NCI-H1436 treated with DMSO at 0.1 percent for 48 hours (cell line): Measurements from ENCODE around the gene ANAPC7.
"Not testable (repeated sequence)": the region's sequence is repeated elsewhere in the genome, so short reads cannot be mapped to it uniquely, and the experiment has no call there.

Experiments
- DNase-seq: peaks from one replicate; lab custom pipeline; 2025; lab: John Stamatoyannopoulos, UW

Gene ANAPC7, protein sequence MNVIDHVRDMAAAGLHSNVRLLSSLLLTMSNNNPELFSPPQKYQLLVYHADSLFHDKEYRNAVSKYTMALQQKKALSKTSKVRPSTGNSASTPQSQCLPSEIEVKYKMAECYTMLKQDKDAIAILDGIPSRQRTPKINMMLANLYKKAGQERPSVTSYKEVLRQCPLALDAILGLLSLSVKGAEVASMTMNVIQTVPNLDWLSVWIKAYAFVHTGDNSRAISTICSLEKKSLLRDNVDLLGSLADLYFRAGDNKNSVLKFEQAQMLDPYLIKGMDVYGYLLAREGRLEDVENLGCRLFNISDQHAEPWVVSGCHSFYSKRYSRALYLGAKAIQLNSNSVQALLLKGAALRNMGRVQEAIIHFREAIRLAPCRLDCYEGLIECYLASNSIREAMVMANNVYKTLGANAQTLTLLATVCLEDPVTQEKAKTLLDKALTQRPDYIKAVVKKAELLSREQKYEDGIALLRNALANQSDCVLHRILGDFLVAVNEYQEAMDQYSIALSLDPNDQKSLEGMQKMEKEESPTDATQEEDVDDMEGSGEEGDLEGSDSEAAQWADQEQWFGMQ

DNA sequence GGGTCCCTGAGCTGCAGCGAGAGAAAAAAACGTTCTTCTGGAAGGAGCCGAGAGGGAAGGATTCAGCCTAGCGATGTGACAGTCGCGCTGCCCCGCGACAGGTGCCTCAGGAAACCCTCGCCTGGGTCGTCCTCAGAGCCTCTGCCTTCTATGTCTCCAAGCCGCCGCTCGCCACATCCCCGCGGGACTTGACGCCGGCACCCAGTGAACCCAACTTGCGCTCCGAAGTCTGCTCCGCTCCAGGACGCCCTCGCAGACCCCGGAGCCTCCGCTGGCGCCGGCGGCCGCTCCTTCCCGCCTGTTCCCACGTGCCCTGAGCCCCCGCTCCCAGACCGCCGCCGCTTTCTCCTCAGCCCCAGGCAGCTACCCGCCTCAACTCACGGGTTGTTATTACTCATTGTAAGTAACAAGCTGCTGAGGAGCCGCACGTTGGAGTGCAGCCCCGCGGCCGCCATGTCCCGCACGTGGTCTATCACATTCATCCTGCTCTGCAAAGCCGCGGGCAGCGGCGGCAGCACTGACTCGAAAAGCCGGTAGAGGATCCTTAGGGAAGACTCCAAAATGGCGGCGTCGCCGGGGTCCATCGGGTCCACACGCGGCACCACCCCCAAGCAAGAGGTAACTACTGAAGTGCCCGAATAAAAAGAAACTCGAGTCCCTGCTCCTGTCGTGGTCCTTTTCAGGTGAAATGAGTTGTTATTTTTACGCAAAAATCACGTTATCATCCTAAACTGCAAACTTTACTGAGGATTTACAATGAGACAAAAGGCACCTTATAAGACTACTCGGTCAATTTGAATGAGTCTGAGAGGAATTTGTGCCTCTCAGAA lies at the start of gene ANAPC7:
TSS of gene ANAPC7 (minus strand) at position 563 of the 830 bp plus-strand sequence. CDS start at position 482, 81 bp downstream.
- DNase-seq: peak; percentile 35

GRCh38 chr12:110451263-110451662 lies 47.8 kb upstream of the ANAPC7 start:
- no peak for DNase-seq

GRCh38 chr12:110449799-110450497 lies 46.4 kb upstream of the ANAPC7 start, which contains the start of gene ARPC3:
TSS of gene ARPC3 (minus strand) at chr12:110450337. CDS start at chr12:110450260, 77 bp downstream.
- DNase-seq: peak; percentile 69

DNA sequence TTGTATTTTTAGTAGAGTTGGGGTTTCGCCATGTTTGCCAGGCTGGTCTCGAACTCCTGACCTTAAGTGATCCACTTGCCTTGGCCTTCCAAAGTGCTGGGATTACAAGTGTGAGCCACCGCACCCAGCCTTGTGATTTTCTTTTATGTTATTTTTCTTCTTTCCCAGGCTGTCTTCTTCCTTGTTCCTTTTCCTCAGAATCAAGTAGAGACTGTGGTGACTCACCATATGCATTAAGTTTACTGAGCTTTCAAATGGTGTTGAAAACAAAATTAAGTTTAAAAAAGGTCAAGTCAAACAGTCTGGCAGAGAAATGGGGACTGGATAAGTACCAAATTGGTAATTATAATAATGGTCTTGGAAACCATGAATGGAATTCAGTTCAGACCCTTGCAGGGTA lies 40.9 kb upstream of the ANAPC7 start:
- no peak for DNase-seq

- no peak for DNase-seq
These were observed 32.7 kb upstream of the ANAPC7 start for GRCh38 chr12:110436231-110436630.

DNA sequence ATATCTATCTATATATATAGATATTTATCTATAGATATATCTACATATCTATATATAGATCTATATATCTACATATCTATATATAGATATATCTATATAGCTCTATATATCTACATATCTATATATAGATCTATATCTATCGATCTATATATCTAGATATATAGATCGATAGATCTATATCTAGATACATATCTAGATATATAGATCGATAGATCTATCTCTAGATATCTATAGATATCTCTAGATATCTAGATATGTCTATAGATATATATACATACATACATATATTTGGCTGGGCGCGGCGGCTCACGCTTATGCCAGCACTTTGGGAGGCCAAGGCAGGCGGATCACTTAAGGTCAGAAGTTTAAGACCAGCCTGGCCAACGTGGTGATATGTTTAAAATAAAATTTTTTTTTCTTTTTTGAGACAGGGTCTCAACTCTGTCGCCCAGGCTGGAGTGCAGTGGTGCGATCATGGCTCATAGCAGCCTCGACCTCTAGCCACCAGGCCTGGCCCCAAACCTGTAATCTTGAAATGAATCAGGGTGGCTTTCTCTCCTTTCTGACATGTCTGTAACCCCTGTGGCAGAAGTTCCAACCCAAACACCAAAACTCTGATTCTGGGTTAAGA lies 28.6 kb upstream of the ANAPC7 start:
- DNase-seq: no peak

GRCh38 chr12:110429676-110430075 lies 26.2 kb upstream of the ANAPC7 start:
- DNase-seq: not testable (repeated sequence)

- DNase-seq: no peak
These were observed 22.9 kb upstream of the ANAPC7 start for GRCh38 chr12:110426406-110426805.

DNA sequence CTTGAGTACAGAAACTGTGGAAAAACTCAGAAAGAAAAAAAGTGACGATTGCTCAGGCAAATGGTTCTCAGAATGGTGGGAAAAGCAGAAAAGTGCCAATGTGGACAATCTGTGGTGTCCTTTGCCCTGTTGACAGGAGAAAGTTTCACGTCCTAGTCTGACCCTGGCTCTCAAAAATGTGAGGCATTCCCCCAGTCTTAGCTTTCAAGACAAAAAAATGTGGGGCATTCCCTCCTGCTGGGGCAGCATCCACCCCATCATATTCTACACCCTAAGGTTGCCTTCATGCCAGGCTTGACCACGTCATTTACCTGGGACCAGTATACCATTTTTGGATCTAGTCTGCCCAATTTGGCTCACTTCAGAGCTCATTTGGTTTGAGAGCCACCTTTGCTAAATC lies 20.7 kb upstream of the ANAPC7 start:
- no peak for DNase-seq

GRCh38 chr12:110421701-110422100 lies 18.2 kb upstream of the ANAPC7 start:
- DNase-seq: no peak

GRCh38 chr12:110421159-110421661 lies 17.7 kb upstream of the ANAPC7 start:
- no peak for DNase-seq

- not testable (repeated sequence) for DNase-seq
These were observed 17.1 kb upstream of the ANAPC7 start for GRCh38 chr12:110420644-110421043.

DNA sequence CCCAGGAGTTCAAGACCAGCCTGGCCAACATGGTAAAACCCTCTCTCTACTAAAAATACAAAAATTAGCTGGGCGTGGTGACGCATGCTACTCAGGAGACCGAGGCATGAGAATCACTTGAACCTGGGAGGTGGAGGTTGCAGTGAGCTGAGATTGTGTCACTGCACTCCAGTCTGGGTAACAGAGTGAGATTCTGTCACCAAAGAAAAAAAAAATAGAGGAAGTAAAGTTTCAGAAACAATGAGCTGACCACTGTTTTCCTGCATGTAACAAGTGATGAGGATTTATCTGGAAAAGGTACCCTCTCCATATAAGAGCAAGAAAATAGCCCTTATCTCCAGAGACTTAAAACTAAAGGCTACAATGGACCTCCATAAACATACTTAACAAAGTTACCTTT lies 13.6 kb upstream of the ANAPC7 start:
- not testable (repeated sequence) for DNase-seq

DNA sequence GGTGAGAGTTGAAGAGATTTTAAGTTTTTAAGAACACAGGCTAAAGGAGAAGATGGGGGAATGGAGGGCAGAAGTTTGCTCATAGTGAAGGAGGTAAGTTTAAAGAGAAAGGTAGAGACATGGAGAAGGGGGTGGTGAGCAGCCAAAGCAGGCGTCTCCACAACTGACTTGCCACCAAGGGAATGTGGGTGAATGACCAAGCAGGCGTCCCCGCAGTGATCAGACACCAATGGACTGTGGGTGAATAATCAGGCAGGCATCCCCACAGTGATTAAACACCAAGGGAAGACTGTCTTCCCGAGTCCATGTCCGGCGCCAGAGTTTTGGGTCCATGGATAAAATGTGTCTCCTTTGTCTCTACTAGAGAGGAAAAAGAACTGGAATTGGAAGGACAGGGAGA lies 6.6 kb upstream of the ANAPC7 start:
- not testable (repeated sequence) for DNase-seq

GRCh38 chr12:110405126-110405662 lies 1.7 kb upstream of the ANAPC7 start:
- DNase-seq: not testable (repeated sequence)

DNA sequence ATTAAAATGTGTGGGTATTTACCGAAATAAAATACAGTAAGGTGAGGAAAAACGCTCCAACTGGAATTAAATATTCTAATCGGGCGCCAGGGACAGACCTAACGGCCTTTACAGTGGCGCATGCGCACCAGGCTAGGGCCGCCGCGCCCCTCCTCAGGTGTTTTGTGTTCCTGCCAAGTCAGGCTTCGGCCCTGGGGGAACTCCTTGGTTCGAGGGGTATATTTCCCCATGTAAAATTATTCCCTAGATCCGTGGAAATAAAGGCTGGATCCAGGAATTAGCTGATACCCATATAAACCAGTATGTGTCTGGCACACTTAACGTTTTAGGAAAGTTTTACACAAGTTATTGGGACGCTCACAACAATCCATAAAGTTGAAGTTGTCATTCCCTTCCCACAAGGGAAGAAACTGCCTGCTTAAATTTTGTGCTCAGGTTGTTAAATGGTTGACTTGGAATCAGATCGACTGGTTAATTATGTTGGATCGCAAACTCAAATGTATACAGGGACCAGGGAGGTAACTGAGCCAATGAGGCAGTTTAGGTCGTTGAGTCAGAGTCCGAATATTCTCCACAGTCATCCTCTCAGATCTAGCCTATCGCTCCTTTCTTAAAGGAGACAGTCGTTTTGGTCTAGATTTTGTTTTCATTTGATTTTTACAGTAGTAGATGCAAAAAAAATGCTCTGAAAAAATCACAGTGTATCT lies 621 bp upstream of the ANAPC7 start:
- peak; percentile 53 for DNase-seq

- DNase-seq: no peak
These were observed 20.8 kb downstream of the ANAPC7 start for GRCh38 chr12:110382683-110383082.

GRCh38 chr12:110379631-110380030 lies 23.9 kb downstream of the ANAPC7 start:
- DNase-seq: no peak

DNA sequence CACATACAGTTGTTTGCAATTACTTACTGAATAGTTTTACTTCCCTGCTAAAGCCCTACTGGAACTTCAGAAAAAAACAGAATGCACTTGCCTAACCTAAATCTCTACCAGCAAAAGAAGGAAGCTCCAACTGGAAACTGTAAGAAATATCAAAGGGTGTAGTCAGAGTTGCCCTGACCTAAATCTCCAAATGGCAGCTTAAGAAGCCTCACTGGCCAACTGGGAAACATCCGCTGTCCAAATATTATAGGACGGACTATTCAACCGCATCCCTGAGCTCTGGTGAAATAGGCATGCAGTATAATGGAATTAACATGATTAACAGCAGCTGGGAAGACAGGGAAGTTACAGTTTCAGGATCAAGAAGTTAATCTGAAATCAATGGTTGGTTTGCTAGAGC lies 24.3 kb downstream of the ANAPC7 start:
- no peak for DNase-seq

GRCh38 chr12:110378131-110378790 lies 25.2 kb downstream of the ANAPC7 start:
- DNase-seq: not testable (repeated sequence)
